Ovary (tissue), 3 donors: ENCODE results near the gene POLDIP3.

Experiments used
- POLR2A ChIP-seq: fragments of 450-650 bp; IDR thresholded peaks from one replicate; pipeline ENCODE4 v1.6.1; 2017; ENCODE audit warnings: antibody characterized with exemption, mild to moderate bottlenecking, moderate library complexity
- TF ChIP-seq, protein P1 (sequence below), 3 donors: fragments of 450-650 bp in 2 of 3; fragments of 200-600 bp in 1 of 3; IDR thresholded peaks; one replicate each; pipeline versions ENCODE4 v1.5.1 to v1.8.0; 2016 to 2022; ENCODE audit warnings: antibody characterized with exemption in 3 of 3, mild to moderate bottlenecking in 1 of 3
- donor health status: DM: no; HTN: no; CAD: no.

DNA sequence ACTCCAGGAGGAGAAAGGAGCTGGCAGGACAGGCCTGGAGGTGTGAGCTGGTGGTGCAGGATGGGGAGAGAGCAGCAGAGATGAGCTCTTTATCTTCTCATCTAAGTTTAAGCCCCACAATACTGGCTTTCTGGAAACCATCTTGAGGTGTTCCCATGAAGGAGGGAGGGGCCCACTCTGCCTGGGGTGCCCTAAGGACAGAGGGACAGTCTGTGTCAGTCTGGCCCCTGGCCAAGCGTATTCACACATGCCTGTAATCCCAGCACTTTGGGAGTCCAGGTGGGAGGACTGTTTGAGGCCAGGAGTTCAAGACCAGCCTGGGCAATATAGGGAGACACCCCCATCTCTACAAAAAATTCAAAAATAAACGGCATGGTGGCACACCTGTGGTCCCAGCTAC is 52.0 kb downstream of the POLDIP3 start:
- TF ChIP-seq, protein P1, sequence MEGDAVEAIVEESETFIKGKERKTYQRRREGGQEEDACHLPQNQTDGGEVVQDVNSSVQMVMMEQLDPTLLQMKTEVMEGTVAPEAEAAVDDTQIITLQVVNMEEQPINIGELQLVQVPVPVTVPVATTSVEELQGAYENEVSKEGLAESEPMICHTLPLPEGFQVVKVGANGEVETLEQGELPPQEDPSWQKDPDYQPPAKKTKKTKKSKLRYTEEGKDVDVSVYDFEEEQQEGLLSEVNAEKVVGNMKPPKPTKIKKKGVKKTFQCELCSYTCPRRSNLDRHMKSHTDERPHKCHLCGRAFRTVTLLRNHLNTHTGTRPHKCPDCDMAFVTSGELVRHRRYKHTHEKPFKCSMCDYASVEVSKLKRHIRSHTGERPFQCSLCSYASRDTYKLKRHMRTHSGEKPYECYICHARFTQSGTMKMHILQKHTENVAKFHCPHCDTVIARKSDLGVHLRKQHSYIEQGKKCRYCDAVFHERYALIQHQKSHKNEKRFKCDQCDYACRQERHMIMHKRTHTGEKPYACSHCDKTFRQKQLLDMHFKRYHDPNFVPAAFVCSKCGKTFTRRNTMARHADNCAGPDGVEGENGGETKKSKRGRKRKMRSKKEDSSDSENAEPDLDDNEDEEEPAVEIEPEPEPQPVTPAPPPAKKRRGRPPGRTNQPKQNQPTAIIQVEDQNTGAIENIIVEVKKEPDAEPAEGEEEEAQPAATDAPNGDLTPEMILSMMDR (IDR thresholded peaks at IDR 0.05) = no peak
- TF ChIP-seq POLR2A = no peak
